Activated effector memory CD4-positive, alpha-beta T cell treated with anti-CD3 and anti-CD28 coated beads, Interleukin-2, amount 50 U/mL, for 16 hours (primary cell): ENCODE data around the gene OMG.

ENCODE experiments used
- DNase-seq: peaks from one replicate; pipeline ENCODE4 v3.0.0-alpha.2; 2020

Gene OMG

GRCh38 chr17:31256936-31257335, 40.1 kb downstream of the OMG start:
- no peak for DNase-seq

GRCh38 chr17:31254654-31255053, 42.4 kb downstream of the OMG start:
- no peak for DNase-seq

- no peak for DNase-seq
Observed at GRCh38 chr17:31252741-31253140, 44.3 kb downstream of the OMG start.

- DNase-seq, result no peak
Observed at GRCh38 chr17:31251970-31252328, 45.1 kb downstream of the OMG start.

GRCh38 chr17:31251105-31251969, 45.7 kb downstream of the OMG start:
- no peak for DNase-seq

GRCh38 chr17:31250229-31250628, 46.8 kb downstream of the OMG start:
- no peak for DNase-seq

- DNase-seq, result no peak
Observed at GRCh38 chr17:31249835-31250141, 47.3 kb downstream of the OMG start.

- DNase-seq, result no peak
Observed at GRCh38 chr17:31248986-31249834, 47.8 kb downstream of the OMG start.
